ENCODE data around the gene EGR1. TPM values are rescaled to one million over a fixed set of nuclear protein-coding genes. Genes with fewer than 3 reads are reported as not detected.
A peak's percentile ranks its signal among the peaks of the same experiment; 100 is the strongest.

Gene EGR1
- total RNA-seq, 1 donor from 2014 or later: 42.8 TPM

DNA sequence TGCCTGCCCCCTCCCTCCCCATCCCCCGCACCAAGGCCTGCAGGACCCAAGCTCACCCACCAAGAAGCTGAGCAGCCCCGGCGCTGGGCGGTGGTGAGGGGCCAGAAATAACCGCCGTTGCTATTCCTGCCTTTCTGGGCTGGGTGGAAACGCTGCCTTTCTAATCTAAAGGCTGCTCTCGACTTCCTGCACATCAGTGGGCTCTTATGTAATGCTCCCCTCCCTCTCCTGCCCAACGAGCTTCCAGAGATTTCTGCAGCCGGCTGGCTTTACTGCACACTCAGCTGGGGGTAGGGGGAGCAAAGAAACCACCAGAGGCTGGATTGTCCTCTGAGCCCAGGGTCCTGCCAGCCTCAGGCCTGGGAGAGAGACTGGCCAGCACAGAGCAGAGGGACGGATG, 6.9 kb upstream of the EGR1 start:
- intact Hi-C loops (cut with micrococcal nuclease): no loop called here

DNA sequence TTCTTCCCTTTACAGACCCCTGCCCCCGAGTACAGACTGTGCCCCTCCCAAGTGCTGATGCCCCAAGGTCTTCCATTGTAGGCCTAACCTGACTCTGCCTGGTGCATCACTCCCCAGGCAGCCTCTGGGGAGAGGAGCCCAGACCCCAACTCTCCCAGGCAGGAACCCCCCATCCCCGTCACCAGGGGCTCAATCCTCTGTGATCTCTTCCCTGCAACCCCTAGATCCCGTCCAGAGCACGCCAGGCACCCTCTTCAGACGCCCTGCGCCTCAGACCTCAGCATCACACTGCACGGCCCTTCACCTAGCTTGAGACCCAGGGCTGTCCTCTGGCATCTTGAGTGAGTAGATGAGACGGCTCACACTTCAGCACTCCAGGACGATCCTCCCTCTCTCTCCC, 6.4 kb upstream of the EGR1 start:
- peaks cover 44% of the 10 kb centered on the region for H3K4me1 Mint-ChIP-seq (ENCODE audit: low read depth)
- H3K27ac Mint-ChIP-seq: peak overlapping the region; percentile 99
- H3K27me3 Mint-ChIP-seq (ENCODE audit: insufficient read depth): peaks cover 9% of the 10 kb centered on the region
- intact Hi-C loops (cut with micrococcal nuclease): loop anchor here (1.0 kb wide), 2 partner anchors 9 to 84 kb away; partner anchors contain the start of gene ETF1
- H3K9me3 Mint-ChIP-seq: no peaks in the 10 kb centered on the region
- H3K4me3 Mint-ChIP-seq: peak overlapping the region; percentile 82
- H3K36me3 Mint-ChIP-seq (ENCODE audit: low read depth): no peaks in the 10 kb centered on the region
- DNase-seq (ENCODE audit: low spot score): no peak

More for the DNA sequence above, 6.9 kb upstream of the EGR1 start:
- H3K27ac Mint-ChIP-seq: peak overlapping the region; percentile 99
- H3K4me3 Mint-ChIP-seq: no peak overlapping the region
- no peaks in the 10 kb centered on the region for H3K36me3 Mint-ChIP-seq (ENCODE audit: low read depth)
- peaks cover 11% of the 10 kb centered on the region for H3K27me3 Mint-ChIP-seq (ENCODE audit: insufficient read depth)
- DNase-seq (ENCODE audit: low spot score): no peak
- no peaks in the 10 kb centered on the region for H3K9me3 Mint-ChIP-seq
- peaks cover 44% of the 10 kb centered on the region for H3K4me1 Mint-ChIP-seq (ENCODE audit: low read depth)

DNA sequence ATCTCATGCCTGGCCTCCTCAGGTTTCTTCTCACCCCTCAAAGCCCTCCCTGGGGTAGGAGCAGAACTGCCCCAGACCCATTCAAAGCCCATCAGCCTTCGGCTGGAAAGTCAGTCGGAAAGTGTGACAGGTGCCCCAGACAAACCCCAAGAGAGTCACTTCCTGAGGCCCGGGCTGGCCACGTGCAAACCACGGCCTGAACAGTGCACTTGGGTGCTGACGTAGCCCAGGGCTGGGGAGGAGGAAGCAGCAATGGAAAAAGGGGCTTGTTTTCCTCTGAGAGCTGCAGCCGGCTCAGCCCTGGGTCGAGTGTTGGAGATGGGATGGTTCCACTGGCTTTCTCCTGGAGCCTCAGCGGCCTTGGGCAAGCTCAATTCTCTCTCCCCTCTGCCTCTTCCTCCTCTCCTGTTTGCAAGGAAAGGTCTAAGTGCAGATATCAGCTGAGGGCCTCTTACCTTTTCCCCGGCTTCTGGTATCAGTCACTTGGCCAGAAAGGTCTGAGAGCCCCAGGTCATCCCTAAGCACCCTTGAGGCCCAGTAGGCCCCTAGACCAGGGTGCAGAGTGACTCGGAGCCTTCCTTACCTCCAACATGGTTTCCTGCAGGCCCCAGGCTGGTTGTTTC, 5.9 kb upstream of the EGR1 start:
- H3K36me3 Mint-ChIP-seq (ENCODE audit: low read depth): no peaks in the 10 kb centered on the region
- DNase-seq (ENCODE audit: low spot score): peak; percentile 77
- H3K9me3 Mint-ChIP-seq: no peaks in the 10 kb centered on the region
- peak overlapping the region; percentile 82 for H3K4me3 Mint-ChIP-seq
- H3K27me3 Mint-ChIP-seq (ENCODE audit: insufficient read depth): peaks cover 9% of the 10 kb centered on the region
- peak overlapping the region; percentile 99 for H3K27ac Mint-ChIP-seq
- intact Hi-C loops (cut with micrococcal nuclease): loop anchor here (1.0 kb wide), 2 partner anchors 9 to 84 kb away; partner anchors contain the start of gene ETF1
- peaks cover 44% of the 10 kb centered on the region for H3K4me1 Mint-ChIP-seq (ENCODE audit: low read depth)

DNA sequence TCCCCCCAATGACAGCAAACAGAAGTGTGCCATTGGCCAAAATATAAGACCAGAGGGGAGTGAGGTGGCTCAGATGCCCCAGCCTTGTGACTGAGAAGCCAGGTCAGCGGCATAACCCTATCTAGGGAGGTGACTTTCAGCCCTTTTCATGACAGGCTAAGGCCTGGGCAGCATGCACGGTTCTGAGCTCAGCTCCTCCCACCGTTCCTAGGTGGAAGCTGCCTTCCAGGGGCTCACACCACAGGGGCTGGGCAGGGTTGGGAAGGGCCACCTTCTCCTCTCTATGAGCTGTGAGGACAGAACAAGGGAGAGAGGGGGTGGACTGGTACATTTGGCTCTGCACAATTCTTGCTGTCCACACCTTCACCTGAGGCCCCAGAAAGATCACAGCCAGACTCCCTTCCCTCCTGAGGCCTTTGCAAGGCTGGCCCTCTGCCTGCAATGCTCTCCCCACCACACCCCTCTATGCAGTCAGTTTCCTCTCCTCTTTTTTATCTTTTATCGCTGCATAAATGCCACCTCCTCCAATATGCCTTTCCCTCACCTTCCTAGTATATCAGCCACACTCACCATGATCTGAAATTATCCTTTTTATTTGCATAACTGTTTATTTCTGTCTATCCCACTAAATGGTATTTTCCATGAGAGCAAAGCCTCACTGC, 5.1 kb upstream of the EGR1 start:
- H3K36me3 Mint-ChIP-seq (ENCODE audit: low read depth): no peaks in the 10 kb centered on the region
- no peaks in the 10 kb centered on the region for H3K9me3 Mint-ChIP-seq
- H3K27me3 Mint-ChIP-seq (ENCODE audit: insufficient read depth): peaks cover 7% of the 10 kb centered on the region
- peak overlapping the region; percentile 99 for H3K27ac Mint-ChIP-seq
- no peak for DNase-seq (ENCODE audit: low spot score)
- peaks cover 44% of the 10 kb centered on the region for H3K4me1 Mint-ChIP-seq (ENCODE audit: low read depth)
- intact Hi-C loops (cut with micrococcal nuclease): loop anchor here (10.0 kb wide), 1 partner anchor 705 kb away; the partner anchor contains the start of gene HNRNPA0
- H3K4me3 Mint-ChIP-seq: peak overlapping the region; percentile 9

DNA sequence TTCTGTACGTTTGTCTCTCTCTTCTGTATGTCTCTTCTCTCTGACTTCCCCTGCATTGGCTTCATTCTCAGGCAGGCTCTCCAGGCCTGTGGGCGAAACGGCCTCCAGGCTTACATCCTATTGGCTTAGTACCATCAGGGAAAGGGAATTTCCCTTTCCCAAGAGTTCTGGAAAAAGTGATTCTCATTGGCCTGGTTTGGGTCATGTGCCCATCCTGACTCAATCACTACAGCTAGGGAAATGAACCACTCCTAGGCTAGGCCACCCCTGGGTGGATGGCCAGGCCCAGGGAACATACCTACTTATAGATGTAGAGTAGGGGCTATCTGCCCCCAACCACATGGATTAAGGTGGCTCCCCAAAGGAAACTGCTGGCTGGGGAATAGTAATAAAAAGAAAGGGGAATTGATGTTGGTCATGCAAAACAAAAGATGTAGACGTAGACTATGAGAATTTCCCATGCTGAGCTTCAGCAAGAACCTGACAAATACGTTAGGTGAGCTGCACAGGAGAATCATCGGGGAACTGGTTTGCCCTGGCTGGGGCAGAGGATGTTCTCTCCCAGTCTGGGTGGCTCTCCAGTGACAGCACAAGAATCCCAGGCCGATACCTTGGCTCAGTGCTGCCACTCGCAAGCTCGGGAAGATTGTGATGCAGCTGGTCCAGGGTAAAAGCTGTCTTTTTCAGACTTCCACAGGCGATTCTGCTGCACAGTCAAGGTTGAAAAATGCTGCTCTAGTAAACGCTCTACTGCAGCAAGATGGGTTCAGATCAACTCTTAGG, 3.7 kb upstream of the EGR1 start:
- Mint-ChIP-seq H3K36me3 (ENCODE audit: low read depth) (peaks cover 1% of the 10 kb centered on the region), H3K27me3 (ENCODE audit: insufficient read depth) (peaks cover 3% of the 10 kb centered on the region), H3K4me3 (peak overlapping the region; percentile 25), H3K27ac (peak overlapping the region; percentile 15), H3K9me3 (no peaks in the 10 kb centered on the region), H3K4me1 (ENCODE audit: low read depth) (peaks cover 46% of the 10 kb centered on the region)
- no peak for DNase-seq (ENCODE audit: low spot score)
- intact Hi-C loops (cut with micrococcal nuclease): loop anchor here (10.0 kb wide), 1 partner anchor 707 kb away; the partner anchor contains the start of gene HNRNPA0

DNA sequence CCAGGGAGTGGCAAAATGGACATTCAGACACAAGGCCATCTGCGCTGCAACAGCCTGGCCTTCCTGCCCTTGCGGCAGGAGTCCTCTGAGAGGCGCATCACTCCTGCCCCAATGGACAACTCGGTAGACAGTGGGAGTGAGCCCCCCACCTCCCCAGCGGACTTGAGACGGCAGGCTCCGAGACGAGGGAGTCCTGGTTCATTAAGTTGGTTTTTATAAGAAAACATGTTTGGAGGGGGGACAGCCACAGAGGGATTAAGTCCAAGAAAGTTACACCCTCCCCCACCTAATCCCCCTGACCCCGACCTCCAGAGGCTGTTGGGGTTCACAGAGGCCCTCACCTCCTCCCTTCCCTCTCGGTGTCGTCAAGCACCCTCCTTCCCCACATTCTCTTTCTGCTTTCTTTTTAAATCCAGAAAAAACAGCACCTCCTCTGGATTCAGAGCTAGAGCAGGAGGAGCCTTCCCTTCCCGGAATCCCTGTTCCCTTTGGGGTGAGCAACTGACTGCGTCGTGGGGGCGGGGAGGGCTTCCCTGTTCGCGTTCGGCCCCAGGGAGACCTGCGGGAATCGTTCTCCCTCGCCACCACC, 1.8 kb upstream of the EGR1 start:
- Mint-ChIP-seq H3K27ac (peak overlapping the region; percentile 93), H3K27me3 (ENCODE audit: insufficient read depth) (peaks cover 6% of the 10 kb centered on the region), H3K4me3 (peak overlapping the region; percentile 83), H3K9me3 (no peaks in the 10 kb centered on the region), H3K36me3 (ENCODE audit: low read depth) (peaks cover 21% of the 10 kb centered on the region), H3K4me1 (ENCODE audit: low read depth) (peaks cover 55% of the 10 kb centered on the region)
- intact Hi-C loops (cut with micrococcal nuclease): loop anchor here (1.0 to 10.0 kb wide), 10 partner anchors 24 to 877 kb away; partner anchors contain the start of genes BRD8, CDC25C, FAM13B and HNRNPA0
- no peak for DNase-seq (ENCODE audit: low spot score)

DNA sequence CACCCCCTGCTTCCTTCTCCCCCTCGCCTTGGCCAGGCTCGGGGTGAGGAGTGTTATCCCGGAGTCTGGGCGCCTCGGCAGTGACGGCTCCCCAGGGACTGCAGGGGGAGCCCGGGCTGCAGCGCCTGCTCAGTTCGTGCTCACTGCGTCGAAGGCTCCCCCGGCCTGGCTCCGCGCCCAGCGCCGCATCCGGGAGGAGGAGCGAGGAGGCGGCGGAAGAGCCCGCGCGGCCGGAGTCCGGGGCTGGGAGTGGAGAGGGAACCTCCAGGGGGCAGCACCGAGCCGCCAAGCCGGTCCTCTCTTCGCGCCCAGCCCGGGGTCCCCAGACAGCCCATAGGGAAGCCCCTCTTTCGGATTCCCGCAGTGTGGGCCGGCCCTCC, 1.3 kb upstream of the EGR1 start:
- Mint-ChIP-seq H3K4me3 (peak overlapping the region; percentile 83), H3K36me3 (ENCODE audit: low read depth) (peaks cover 24% of the 10 kb centered on the region), H3K27me3 (ENCODE audit: insufficient read depth) (peaks cover 6% of the 10 kb centered on the region), H3K27ac (peak overlapping the region; percentile 93), H3K9me3 (no peaks in the 10 kb centered on the region), H3K4me1 (ENCODE audit: low read depth) (peaks cover 55% of the 10 kb centered on the region)
- DNase-seq (ENCODE audit: low spot score): peak; percentile 91
- intact Hi-C loops (cut with micrococcal nuclease): loop anchor here (1.0 to 10.0 kb wide), 10 partner anchors 25 to 877 kb away; partner anchors contain the start of genes BRD8, CDC25C, FAM13B and HNRNPA0

DNA sequence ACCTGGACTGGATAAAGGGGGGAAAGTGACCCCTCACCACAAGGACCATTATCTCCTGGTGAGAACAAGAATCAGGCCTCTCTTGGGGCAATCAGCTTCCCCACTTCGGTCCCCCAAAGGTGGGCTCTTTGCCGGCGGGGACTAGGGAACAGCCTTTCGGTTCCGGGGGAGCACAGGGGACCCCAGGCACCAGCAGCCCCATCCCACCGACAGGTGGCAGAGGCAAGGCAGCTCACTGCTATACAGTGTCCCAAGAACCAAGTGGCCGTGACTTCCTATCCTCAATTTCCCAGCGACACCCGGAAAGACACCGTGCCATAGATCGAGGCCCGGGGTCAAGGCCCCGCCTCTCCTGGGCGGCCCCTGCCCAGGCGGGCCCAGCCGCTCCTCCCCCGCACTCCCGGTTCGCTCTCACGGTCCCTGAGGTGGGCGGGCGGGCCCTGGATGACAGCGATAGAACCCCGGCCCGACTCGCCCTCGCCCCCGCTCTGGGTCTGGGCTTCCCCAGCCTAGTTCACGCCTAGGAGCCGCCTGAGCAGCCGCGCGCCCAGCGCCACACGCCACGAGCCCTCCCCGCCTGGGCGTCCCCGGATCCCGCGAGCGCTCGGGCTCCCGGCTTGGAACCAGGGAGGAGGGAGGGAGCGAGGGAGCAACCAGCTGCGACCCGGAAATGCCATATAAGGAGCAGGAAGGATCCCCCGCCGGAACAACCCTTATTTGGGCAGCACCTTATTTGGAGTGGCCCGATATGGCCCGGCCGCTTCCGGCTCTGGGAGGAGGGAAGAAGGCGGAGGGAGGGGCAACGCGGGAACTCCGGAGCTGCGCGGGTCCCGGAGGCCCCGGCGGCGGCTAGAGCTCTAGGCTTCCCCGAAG, 655 bp upstream of the EGR1 start:
- Mint-ChIP-seq H3K36me3 (ENCODE audit: low read depth) (peaks cover 24% of the 10 kb centered on the region), H3K4me1 (ENCODE audit: low read depth) (peaks cover 48% of the 10 kb centered on the region), H3K4me3 (peak overlapping the region; percentile 83), H3K27me3 (ENCODE audit: insufficient read depth) (peaks cover 6% of the 10 kb centered on the region), H3K9me3 (no peaks in the 10 kb centered on the region), H3K27ac (peak overlapping the region; percentile 93)
- peak; percentile 95 for DNase-seq (ENCODE audit: low spot score)
- intact Hi-C loops (cut with micrococcal nuclease): loop anchor here (1.0 to 10.0 kb wide), 17 partner anchors 14 to 938 kb away; partner anchors contain the start of genes BRD8, CDC23, CDC25C and ETF1

DNA sequence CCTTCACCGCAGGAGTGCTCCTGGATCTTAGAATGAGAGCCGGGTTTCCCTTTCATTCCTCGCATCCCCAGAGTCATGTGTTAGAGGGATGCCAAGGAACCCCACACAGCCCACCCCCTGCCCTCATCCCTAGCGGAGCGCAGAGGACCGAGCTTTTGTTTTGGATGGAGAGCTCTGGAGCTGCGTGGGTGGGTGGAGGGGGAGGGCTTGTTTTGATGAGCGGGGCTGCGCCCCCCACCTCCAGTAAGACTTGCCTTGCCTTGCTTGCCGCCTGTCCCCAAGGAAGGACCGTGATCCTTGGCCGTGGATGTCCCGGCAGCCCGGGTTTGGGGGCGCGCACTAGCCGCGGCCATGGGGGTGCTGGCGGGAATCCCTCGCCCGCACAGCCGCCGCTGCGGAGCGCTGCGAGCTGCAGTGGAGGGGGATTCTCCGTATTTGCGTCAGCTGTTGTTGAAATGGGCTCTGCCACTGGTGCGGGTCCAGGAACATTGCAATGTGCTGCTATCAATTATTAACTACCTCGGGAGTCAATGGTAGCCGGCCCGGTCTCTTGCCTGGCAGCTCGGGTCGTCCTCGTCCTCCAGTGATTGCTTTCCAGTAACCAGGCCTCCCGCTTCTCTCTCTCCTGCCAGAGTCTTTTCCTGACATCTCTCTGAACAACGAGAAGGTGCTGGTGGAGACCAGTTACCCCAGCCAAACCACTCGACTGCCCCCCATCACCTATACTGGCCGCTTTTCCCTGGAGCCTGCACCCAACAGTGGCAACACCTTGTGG, 1.0 kb downstream of the EGR1 start:
- intact Hi-C loops (cut with micrococcal nuclease): loop anchor here (5.0 to 10.0 kb wide), 3 partner anchors 712 to 936 kb away; partner anchors contain the start of genes HNRNPA0, MATR3 and SPATA24
- H3K36me3 Mint-ChIP-seq (ENCODE audit: low read depth): peaks cover 24% of the 10 kb centered on the region
- DNase-seq (ENCODE audit: low spot score): no peak
- H3K27me3 Mint-ChIP-seq (ENCODE audit: insufficient read depth): peaks cover 6% of the 10 kb centered on the region
- peaks cover 32% of the 10 kb centered on the region for H3K4me1 Mint-ChIP-seq (ENCODE audit: low read depth)
- H3K27ac Mint-ChIP-seq: peak overlapping the region; percentile 10
- H3K4me3 Mint-ChIP-seq: peak overlapping the region; percentile 83
- H3K9me3 Mint-ChIP-seq: no peaks in the 10 kb centered on the region

DNA sequence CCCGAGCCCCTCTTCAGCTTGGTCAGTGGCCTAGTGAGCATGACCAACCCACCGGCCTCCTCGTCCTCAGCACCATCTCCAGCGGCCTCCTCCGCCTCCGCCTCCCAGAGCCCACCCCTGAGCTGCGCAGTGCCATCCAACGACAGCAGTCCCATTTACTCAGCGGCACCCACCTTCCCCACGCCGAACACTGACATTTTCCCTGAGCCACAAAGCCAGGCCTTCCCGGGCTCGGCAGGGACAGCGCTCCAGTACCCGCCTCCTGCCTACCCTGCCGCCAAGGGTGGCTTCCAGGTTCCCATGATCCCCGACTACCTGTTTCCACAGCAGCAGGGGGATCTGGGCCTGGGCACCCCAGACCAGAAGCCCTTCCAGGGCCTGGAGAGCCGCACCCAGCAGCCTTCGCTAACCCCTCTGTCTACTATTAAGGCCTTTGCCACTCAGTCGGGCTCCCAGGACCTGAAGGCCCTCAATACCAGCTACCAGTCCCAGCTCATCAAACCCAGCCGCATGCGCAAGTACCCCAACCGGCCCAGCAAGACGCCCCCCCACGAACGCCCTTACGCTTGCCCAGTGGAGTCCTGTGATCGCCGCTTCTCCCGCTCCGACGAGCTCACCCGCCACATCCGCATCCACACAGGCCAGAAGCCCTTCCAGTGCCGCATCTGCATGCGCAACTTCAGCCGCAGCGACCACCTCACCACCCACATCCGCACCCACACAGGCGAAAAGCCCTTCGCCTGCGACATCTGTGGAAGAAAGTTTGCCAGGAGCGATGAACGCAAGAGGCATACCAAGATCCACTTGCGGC, 1.8 kb downstream of the EGR1 start:
- Mint-ChIP-seq H3K4me3 (peak overlapping the region; percentile 83), H3K36me3 (ENCODE audit: low read depth) (peaks cover 24% of the 10 kb centered on the region), H3K4me1 (ENCODE audit: low read depth) (peaks cover 26% of the 10 kb centered on the region), H3K27ac (peak overlapping the region; percentile 10), H3K27me3 (ENCODE audit: insufficient read depth) (peaks cover 6% of the 10 kb centered on the region), H3K9me3 (no peaks in the 10 kb centered on the region)
- intact Hi-C loops (cut with micrococcal nuclease): loop anchor here (5.0 to 10.0 kb wide), 3 partner anchors 712 to 935 kb away; partner anchors contain the start of genes HNRNPA0, MATR3 and SPATA24
- no peak for DNase-seq (ENCODE audit: low spot score)

All from activated T-helper 1 cell treated with anti-CD3 and anti-CD28 coated beads, Interleukin-12 subunit alpha, Interleukin-12 subunit beta, Interleukin-2, Interleukin-4 antibody, amounts not matched to agents 30 ng/mL and 10 ng/mL and 1 ng/mL, durations not matched to agents 14 hours and 24 hours and 36 hours (primary cell).